Left kidney (tissue), 2 donors: ENCODE results near the gene FGF14. TPM values are rescaled to one million over a fixed set of nuclear protein-coding genes. Genes with fewer than 3 reads are reported as not detected.
A peak's percentile ranks its signal among the peaks of the same experiment; 100 is the strongest.
"Not testable (repeated sequence)": the region's sequence is repeated elsewhere in the genome, so short reads cannot be mapped to it uniquely, and the experiment has no call there.

Source experiments
- DNase-seq: peaks from one replicate; pipeline ENCODE4 v3.0.0-alpha.2; 2013
- polyA plus RNA-seq: library from polyadenylated mRNA; unstranded; fragments of 120-200 nt; gene quantifications from one replicate; pipeline ENCODE4 v1.2.1, GENCODE V29; 2013; ENCODE audit not compliant: insufficient read length

Gene FGF14
- polyA plus RNA-seq, 1 donor, result 0.95 TPM

- DNase-seq, result no peak
These were observed 533.0 kb downstream of the FGF14 start for GRCh38 chr13:101868585-101869469.

- DNase-seq, result no peak
These were observed 534.8 kb downstream of the FGF14 start for GRCh38 chr13:101866889-101867581.

GRCh38 chr13:101858860-101859259 is 543.0 kb downstream of the FGF14 start:
- no peak for DNase-seq

GRCh38 chr13:101846701-101847100 is 555.1 kb downstream of the FGF14 start:
- DNase-seq, result no peak

- DNase-seq, result no peak
These were observed 555.6 kb downstream of the FGF14 start for GRCh38 chr13:101846249-101846648.

GRCh38 chr13:101845245-101846020 is 556.4 kb downstream of the FGF14 start:
- DNase-seq, result no peak

GRCh38 chr13:101841698-101842097 is 560.1 kb downstream of the FGF14 start:
- DNase-seq, result no peak

GRCh38 chr13:101838323-101838722 is 563.5 kb downstream of the FGF14 start:
- peak; percentile 8 for DNase-seq

GRCh38 chr13:101837778-101838177 is 564.1 kb downstream of the FGF14 start:
- not testable (repeated sequence) for DNase-seq

- DNase-seq, result no peak
These were observed 564.6 kb downstream of the FGF14 start for GRCh38 chr13:101837288-101837687.

- DNase-seq, result no peak
These were observed 565.9 kb downstream of the FGF14 start for GRCh38 chr13:101835920-101836319.

GRCh38 chr13:101833671-101834070 is 568.2 kb downstream of the FGF14 start:
- DNase-seq, result no peak

GRCh38 chr13:101830035-101830434 is 571.8 kb downstream of the FGF14 start:
- DNase-seq, result no peak

- DNase-seq, result peak; percentile 0
These were observed 572.4 kb downstream of the FGF14 start for GRCh38 chr13:101829484-101829883.

- no peak for DNase-seq
These were observed 573.7 kb downstream of the FGF14 start for GRCh38 chr13:101828119-101828518.

GRCh38 chr13:101817898-101818297 is 584.0 kb downstream of the FGF14 start:
- DNase-seq, result no peak

- DNase-seq, result no peak
These were observed 590.0 kb downstream of the FGF14 start for GRCh38 chr13:101811881-101812280.

GRCh38 chr13:101811284-101811839 is 590.5 kb downstream of the FGF14 start:
- DNase-seq, result no peak

GRCh38 chr13:101799196-101799595 is 602.7 kb downstream of the FGF14 start:
- no peak for DNase-seq

GRCh38 chr13:101798437-101798836 is 603.4 kb downstream of the FGF14 start:
- no peak for DNase-seq

- DNase-seq, result no peak
These were observed 606.4 kb downstream of the FGF14 start for GRCh38 chr13:101795460-101795859.

- no peak for DNase-seq
These were observed 606.8 kb downstream of the FGF14 start for GRCh38 chr13:101795025-101795424.
